Pulmonary artery endothelial cell (primary cell): ENCODE data around the gene MBTD1. TPM values are rescaled to one million over a fixed set of nuclear protein-coding genes. Genes with fewer than 3 reads are reported as not detected.
"Not testable (repeated sequence)": the region's sequence is repeated elsewhere in the genome, so short reads cannot be mapped to it uniquely, and the experiment has no call there.

Experiments used
- DNase-seq: peaks from one replicate; pipeline ENCODE4 v3.0.0-alpha.2; 2011; ENCODE audit warnings: low read depth, low spot score
- total RNA-seq: library from RNA; depleted of rRNA; stranded (reverse); fragments of >200 nt; gene quantifications from 2 replicates; pipeline ENCODE4 v1.2.3, GENCODE V29; 2014

MBTD1 gene
- total RNA-seq, 1 donor from 2014 or later: 9.5 TPM

- DNase-seq: no peak
Measured at GRCh38 chr17:51189162-51189561, 70.7 kb downstream of the MBTD1 start.

- DNase-seq: no peak
Measured at GRCh38 chr17:51188271-51188833, 71.5 kb downstream of the MBTD1 start.

DNA sequence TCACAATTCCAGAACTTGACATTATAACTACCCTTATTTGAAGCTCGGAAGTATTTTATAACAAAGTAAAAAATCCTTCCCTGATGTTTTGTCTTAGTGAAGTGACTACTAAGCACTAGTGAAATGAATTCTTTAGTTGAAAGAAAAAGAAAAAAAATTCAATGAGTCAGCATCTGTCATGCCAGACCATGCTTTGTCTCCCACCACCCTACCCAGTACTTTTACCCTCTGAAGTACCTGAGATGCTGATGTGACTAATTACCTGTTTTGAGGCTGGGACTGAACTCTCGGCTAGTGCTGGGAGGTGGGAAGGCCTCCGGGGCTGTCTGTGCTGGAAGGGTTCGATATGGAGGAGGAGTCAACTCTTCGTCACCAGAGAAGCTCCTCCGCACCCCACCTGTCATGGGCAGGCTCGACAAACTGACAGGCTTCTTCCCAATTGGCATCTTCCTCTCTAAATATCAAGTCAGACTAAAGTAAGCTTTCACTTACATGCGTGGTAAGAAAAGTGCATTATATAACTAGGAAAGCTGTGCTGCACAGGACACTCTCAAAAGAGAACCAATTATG is 74.0 kb downstream of the MBTD1 start:
- DNase-seq: no peak

DNA sequence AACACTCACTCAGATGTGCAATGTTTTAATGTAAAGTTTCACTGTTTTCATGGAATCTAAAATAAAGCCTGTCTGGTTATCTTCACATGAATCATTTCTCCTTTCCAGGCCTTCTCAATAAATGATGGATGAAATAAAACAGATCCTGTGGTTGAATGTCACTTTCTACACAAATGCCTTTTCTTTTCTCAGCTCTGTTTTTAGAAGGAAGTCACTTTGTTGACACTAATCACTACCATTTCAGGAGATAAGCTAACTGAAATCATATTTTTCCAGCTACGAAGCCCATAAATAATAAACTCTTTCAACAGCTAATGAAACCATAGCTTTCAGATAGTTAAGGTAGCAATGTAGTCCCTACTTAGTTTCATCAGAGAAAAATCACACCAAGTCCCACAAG is 75.7 kb downstream of the MBTD1 start:
- no peak for DNase-seq

DNA sequence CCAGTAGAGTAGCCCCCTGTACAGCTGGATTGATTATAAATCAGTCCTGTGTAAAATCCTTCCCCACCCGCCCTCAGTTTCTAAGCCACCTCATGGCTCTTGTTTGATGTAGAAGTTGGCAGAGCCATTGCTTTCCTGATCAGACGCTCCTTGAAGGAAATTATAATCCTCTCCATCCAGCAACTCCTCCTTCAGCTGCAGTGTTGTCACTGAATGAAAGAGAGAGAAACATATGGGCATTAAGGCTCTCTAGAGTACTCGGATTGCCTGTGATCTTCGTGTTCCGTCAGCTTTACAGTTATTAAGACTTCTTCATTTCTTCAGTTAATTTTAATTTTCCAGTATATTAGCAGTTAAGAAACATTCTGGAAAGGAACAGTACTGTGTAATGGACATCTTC is 79.4 kb downstream of the MBTD1 start:
- no peak for DNase-seq

DNA sequence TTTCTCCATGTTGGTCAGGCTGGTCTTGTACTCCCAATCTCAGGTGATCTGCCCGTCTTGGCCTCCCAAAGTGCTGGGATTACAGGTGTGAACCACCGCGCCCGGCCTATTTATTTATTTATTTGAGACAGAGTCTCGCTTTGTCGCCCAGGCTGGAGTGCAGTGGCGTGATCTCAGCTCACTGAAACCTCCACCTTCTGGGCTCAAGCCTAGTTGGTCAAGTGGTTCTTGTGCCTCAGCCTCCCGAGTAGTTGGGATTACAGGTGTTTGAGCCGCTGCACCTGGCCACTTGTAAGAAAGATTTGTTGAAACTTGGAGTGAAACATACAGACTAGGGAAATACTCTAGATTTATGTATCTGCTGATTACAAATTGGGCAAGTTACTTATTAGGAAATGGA is 87.8 kb downstream of the MBTD1 start:
- DNase-seq: not testable (repeated sequence)

GRCh38 chr17:51170736-51171135 is 89.1 kb downstream of the MBTD1 start:
- DNase-seq: no peak

- no peak for DNase-seq
Measured at GRCh38 chr17:51169340-51169739, 90.5 kb downstream of the MBTD1 start.

DNA sequence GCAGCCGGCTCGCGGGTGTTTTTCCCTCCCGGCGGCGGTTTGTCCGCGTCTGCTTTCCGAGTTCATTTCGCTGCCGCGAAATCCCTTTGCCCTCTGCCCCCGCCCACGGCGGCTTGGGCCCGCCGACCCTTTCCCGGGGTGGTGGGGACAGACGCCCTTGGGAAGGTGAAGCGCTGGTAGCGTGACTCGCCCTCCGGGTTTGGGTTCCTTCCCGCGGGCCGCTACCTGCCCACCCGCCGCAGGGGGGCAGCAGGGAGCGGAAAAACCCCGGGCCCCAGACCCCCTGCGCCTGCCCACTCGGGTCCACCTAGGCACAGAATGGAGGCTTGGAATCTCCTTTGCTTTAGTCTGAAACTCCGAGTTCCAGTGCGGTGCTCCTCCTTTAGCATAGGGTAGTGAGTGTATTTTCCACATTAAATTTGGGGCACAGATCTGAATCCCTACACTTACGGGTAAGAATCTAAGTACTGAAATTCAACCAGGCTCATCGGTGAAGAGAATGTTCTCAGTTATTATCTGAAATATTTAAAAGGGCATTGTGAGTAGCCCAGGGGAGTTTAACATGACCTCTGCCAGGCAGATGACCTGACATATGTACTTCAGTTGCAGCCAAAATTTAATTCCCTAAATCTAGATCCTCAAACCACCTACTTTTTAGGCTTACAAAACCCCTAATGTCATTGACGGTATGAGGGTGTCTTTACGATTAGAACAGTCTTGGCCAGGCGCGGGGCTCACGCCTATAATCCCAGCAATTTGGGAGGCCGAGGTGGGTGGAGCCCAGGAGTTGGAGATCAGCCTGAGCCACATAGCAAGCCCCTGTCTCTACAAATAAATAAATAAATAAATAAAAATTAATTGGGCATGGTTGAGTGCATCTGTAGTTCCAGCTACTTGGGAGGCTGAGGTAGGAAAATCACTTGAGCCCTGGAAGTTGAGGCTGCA is 92.6 kb downstream of the MBTD1 start:
- DNase-seq: no peak

DNA sequence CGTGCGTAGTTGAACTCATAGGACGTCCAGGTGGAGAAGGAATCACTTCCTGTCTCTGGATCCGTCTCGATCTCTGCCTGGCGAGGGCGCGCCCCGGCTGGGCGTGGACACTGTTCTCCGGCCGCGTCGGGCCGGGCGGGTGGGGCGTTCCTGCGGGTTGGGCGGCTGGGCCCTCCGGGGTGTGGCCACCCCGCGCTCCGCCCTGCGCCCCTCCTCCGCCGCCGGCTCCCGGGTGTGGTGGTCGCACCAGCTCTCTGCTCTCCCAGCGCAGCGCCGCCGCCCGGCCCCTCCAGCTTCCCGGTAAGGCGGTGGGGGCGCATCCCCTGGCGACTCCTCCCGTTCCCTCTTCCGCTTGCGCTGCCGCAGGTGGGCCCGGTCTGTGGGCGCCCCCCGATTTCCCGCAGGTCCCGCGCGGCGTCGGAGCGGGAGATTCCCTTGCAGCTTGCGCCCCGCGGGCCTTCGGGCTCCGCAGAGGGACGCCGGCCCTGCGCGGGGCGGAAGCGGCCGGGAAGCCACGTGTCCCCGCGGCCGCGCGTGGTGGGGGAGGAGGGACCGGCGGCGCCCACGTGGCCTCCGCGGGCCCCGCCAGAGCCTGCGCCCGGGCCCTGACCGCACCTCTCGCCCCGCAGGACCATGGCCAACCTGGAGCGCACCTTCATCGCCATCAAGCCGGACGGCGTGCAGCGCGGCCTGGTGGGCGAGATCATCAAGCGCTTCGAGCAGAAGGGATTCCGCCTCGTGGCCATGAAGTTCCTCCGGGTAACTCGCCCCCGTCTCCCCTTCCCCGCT is 93.5 kb downstream of the MBTD1 start, which contains the start of gene NME2:
NME2 (plus strand) TSS at position 214 of the 789 bp plus-strand sequence; CDS start at position 634, 420 bp downstream.
- peak; percentile 33 for DNase-seq

- no peak for DNase-seq
Measured at GRCh38 chr17:51165680-51166197, 94.1 kb downstream of the MBTD1 start.

GRCh38 chr17:51164911-51165679 is 94.8 kb downstream of the MBTD1 start:
- DNase-seq: no peak

DNA sequence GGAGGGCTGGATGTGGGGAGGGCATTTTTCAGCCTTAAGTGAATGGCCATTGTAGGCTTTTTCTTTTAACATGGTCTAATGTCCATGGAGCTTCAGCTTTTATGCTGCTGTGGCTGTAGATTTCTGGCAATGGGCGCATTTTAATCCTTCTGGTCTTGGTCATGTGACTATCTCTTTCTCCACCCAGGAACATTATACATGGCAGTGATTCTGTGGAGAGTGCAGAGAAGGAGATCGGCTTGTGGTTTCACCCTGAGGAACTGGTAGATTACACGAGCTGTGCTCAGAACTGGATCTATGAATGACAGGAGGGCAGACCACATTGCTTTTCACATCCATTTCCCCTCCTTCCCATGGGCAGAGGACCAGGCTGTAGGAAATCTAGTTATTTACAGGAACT is 98.3 kb downstream of the MBTD1 start:
- no peak for DNase-seq

GRCh38 chr17:51159604-51160003 is 100.2 kb downstream of the MBTD1 start:
- DNase-seq: no peak

DNA sequence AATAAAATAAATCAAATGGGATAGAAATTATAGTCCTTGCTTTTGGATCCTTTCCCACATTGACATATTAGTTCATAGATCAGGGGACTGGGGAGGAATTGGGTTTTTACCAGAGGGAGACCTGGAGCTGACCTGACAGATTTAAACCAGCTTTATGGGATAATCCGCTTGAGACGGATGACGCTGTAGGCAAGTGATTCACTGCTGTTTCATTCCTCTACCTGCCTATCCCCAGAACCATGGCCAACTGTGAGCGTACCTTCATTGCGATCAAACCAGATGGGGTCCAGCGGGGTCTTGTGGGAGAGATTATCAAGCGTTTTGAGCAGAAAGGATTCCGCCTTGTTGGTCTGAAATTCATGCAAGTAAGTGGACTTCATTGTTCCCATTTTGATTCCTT is 104.4 kb downstream of the MBTD1 start:
- DNase-seq: no peak

DNA sequence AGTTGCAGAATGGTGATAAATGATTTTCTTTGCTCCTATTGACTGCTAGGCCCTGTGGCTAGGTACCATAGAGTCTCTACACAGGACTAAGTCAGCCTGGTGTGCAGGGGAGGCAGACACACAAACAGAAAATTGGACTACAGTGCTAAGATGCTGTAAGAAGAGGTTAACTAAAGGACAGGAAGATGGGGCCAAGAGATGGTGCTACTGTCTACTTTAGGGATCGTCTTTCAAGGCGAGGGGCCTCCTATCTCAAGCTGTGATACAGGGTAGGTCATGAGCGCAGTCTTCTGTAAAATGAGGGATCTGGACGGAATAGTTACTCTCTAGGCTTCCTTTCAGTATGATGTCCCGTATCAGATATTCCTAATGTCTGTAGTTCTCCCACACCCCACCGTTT is 105.7 kb downstream of the MBTD1 start:
- no peak for DNase-seq

GRCh38 chr17:51153210-51154072 is 106.4 kb downstream of the MBTD1 start, which contains the start of gene NME1:
NME1 (plus strand) TSS chr17:51153559; CDS start chr17:51155655, 2,096 bp downstream.
- peak; percentile 98 for DNase-seq

DNA sequence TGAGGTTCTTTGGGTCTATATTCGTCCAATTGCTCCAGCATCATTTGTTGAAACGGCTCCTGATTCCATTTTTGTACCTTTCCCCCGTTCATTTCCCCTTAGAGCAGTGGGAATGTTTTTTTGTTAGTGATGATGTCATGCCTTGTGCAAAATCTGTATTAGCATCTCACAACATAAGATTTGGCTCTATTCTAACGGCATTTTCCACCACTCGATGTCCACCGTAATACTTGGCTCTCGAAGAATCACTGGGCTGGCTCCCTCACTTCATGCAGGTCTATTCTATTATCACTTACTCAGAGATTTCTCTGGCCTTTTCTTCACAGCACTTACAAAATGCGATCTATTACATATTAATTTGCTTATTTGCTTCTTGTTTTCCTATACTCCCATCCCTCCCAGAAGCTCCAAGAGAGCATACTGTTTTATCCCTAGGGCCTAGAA is 107.1 kb downstream of the MBTD1 start:
- no peak for DNase-seq

DNA sequence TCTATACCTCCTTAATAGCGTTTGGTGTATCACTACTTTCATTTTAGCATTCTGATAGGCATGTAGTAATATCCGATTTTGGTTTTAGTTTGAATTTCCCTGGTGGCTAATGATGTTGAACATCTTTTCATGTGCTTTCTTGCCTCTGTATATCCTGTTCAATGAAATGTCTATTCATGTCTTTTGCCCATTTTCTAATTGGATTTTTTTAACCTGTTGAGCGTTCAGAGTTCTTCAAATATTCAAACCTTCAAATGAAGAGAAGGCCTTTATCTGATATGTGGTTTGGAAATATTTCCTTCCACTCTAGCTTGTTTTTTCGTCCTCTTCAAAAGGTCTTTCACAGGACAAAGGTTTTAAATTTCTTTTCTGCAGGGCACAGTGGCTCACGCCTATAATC is 108.9 kb downstream of the MBTD1 start:
- no peak for DNase-seq
